NT2/D1 (cell line): Measurements from ENCODE around the gene GLYAT.
"Not testable (repeated sequence)": the region's sequence is repeated elsewhere in the genome, so short reads cannot be mapped to it uniquely, and the experiment has no call there.

Experiments
- SUZ12 ChIP-seq: IDR thresholded peaks from 2 replicates; pipeline ENCODE4 v1.6.1; 2011; ENCODE audit not compliant: insufficient read length, insufficient read depth; ENCODE audit errors: extremely low read depth
- ZNF274 ChIP-seq: IDR thresholded peaks from 2 replicates; pipeline ENCODE4 v1.6.1; 2011; ENCODE audit warnings: mild to moderate bottlenecking, low read depth, low read length

GRCh38 chr11:58677536-58677935 lies 54.2 kb downstream of the GLYAT start:
- not testable (repeated sequence) for TF ChIP-seq ZNF274, SUZ12
